Transverse colon (tissue), 3 donors: Measurements from ENCODE around the gene DHCR24.

ENCODE experiments used
- POLR2A ChIP-seq: fragments of 450-650 bp; IDR thresholded peaks from one replicate; pipeline ENCODE4 v1.6.1; 2016; ENCODE audit warnings: antibody characterized with exemption, mild to moderate bottlenecking, moderate library complexity
- TF ChIP-seq, protein P1 (sequence below), 5 experiments: fragments of 200-600 bp in 3 of 5; fragments of 450-650 bp in 2 of 5; sonication (generic) in 3 of 5; IDR thresholded peaks; 1 replicate in 2 of 5; 2 replicates in 3 of 5; pipeline ENCODE4 v1.5.1; 2016 to 2017; ENCODE audit warnings: antibody characterized with exemption in 5 of 5, inconsistent platforms in 3 of 5, mild to moderate bottlenecking in 2 of 5, moderate library complexity in 1 of 5

DNA sequence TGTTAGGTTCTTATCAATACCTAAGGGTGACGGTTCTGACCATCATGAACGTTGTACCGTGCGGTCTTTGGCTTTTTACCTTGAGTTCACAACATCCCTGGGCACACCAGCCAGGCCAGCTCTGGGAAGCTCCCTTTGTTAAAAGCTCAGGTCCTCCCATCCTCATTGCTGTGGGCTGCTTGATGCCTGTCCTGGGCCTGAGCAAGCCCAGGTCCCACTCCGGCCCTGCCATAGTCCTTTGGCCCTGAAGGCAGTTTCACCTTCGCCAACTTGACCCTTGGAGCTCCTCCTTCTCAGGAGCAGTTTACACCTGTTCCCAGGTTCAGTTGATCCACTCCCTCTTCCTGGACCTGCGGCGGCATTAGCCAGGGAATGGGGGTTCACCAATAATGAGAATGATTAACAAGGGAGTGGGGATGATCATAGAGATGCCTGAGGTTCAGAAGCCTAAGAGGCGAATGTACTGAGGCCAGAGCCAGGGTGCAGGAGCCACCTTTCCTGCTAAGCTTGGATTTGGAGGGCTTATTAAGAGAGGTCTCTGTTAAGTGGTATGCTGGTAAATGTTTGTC, 40.2 kb downstream of the DHCR24 start:
- TF ChIP-seq, protein P1, sequence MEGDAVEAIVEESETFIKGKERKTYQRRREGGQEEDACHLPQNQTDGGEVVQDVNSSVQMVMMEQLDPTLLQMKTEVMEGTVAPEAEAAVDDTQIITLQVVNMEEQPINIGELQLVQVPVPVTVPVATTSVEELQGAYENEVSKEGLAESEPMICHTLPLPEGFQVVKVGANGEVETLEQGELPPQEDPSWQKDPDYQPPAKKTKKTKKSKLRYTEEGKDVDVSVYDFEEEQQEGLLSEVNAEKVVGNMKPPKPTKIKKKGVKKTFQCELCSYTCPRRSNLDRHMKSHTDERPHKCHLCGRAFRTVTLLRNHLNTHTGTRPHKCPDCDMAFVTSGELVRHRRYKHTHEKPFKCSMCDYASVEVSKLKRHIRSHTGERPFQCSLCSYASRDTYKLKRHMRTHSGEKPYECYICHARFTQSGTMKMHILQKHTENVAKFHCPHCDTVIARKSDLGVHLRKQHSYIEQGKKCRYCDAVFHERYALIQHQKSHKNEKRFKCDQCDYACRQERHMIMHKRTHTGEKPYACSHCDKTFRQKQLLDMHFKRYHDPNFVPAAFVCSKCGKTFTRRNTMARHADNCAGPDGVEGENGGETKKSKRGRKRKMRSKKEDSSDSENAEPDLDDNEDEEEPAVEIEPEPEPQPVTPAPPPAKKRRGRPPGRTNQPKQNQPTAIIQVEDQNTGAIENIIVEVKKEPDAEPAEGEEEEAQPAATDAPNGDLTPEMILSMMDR (IDR thresholded peaks at IDR 0.05), result no peak
- no peak for TF ChIP-seq POLR2A
